Measurements from ENCODE around the gene EBI3. TPM values are rescaled to one million over a fixed set of nuclear protein-coding genes. Genes with fewer than 3 reads are reported as not detected.

Gene EBI3
- not detected in 2 replicates for total RNA-seq
- long read RNA-seq, result 0 reads

DNA sequence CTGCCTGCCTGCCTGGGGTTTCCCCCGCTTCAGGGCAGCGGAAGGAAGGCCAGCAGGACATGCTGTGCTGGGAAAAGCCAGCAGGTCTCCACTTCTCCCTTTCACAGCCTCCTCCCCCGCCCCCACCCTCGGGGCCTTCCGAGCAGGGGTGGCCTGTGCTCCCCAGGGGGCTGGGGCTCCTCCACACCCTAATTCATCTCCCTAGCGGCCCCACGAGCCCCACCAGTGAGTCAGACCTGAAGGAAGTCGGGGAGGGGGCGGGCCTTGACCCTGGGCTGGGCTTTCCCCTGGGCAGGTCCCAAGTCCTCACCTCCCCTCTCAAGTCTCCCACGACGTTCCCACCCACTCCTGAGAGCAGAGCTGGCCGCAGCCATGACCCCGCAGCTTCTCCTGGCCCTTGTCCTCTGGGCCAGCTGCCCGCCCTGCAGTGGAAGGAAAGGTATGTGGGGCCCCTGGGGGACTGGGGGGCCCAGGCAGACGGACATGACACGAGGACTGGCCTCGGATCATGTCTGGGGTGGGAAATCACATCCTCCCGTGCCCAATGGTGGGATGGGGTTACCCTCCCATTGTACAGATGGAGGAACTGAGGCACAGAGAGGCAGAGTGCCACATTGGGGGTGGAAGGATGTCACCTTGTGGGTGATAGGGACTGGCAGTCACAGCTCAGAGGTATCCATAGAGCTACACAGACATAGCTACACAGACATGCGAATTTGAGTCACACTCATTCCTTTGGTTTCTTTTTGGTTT is at the start of gene EBI3:
Gene EBI3, plus strand, starts transcription at position 345 of the 753 bp plus-strand sequence. Its CDS starts 28 bp downstream, at position 373.
- Mint-ChIP-seq H3K27ac (peak within 1 kb of the TSS; percentile 71), H3K4me1 (ENCODE audit: low read depth) (no peaks in the 10 kb centered on the region), H3K4me3 (ENCODE audit: low read depth) (no peak within 1 kb of the TSS), H3K36me3 (ENCODE audit: insufficient read depth) (no peaks in the 10 kb centered on the region), H3K27me3 (peaks cover 9% of the 10 kb centered on the region), H3K9me3 (ENCODE audit: low read depth) (no peaks in the 10 kb centered on the region)
- peak; percentile 26 for DNase-seq (ENCODE audit: low spot score, unreplicated experiment)
- TF ChIP-seq, protein P1, sequence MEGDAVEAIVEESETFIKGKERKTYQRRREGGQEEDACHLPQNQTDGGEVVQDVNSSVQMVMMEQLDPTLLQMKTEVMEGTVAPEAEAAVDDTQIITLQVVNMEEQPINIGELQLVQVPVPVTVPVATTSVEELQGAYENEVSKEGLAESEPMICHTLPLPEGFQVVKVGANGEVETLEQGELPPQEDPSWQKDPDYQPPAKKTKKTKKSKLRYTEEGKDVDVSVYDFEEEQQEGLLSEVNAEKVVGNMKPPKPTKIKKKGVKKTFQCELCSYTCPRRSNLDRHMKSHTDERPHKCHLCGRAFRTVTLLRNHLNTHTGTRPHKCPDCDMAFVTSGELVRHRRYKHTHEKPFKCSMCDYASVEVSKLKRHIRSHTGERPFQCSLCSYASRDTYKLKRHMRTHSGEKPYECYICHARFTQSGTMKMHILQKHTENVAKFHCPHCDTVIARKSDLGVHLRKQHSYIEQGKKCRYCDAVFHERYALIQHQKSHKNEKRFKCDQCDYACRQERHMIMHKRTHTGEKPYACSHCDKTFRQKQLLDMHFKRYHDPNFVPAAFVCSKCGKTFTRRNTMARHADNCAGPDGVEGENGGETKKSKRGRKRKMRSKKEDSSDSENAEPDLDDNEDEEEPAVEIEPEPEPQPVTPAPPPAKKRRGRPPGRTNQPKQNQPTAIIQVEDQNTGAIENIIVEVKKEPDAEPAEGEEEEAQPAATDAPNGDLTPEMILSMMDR (IDR thresholded peaks at IDR 0.05; ENCODE audit: unreplicated experiment), result no peak

DNA sequence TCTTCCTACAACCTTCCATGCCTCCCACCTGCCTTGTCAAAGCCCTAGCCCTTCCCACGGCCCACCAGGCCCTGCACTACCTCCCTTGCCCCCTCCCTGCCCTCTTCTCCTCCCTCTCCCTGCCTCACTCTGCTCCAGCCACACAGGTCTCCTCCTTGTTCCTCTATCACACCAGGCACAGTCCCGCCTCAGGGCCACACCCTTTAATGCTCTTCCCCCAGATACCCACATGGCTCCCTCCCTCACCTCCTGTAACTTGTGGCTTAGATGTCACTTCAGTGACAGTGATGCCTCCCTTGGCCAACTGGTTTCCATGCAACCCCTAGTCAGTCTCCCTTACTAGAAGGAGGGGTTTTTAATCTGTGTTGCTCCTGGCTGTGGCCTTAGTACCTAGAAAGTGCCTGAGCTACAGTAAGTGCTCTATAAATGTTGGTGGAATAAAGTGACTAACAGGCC is 48.2 kb upstream of the EBI3 start:
- H3K4me3 Mint-ChIP-seq (ENCODE audit: low read depth), result peak overlapping the region; percentile 63
- TF ChIP-seq, protein P1 (IDR thresholded peaks at IDR 0.05; ENCODE audit: unreplicated experiment), result no peak
- H3K27ac Mint-ChIP-seq, result peak overlapping the region; percentile 79

DNA sequence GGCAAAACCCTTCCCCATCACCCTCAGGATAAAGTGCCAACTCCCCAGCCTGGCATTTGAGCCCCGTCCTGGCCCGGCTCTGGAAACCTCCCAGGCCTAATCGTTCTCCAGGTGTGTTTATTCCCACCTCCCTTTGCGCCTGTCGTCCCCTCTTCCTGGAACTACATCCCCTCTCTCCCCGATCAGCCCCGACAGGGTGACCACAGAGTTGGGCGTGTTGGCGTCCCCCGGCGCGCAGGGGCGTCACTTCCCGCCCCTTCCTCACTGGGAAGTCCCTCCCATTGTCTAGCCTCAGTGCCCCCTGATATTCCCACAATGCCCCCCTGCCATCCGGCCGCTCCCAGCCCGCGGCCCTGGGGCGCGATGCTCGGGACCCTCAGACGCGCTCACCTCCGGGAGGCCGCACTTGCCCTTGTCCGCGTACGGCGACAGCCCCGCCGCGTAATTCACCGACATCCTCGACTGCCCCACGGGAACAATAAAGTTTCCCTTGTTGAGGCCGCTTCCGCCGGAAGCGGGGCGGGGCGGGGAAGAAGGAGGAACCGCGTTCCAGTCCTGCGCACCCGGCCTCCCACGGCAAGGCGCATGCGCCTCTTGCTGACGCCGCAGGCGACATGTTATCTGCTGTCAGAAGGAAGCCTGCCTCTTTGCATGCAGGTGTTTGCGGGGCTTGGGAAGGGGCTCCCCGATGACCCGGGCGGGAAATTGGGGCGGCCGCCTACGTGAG is 47.1 kb upstream of the EBI3 start, which contains the start of the genes ANKRD24 and SIRT6:
Gene ANKRD24, plus strand, starts transcription at position 606 of the 727 bp plus-strand sequence. CDS start 3,737 bp downstream, outside the sequence.
Gene SIRT6, minus strand, starts transcription at position 480 of the 727 bp plus-strand sequence. Its CDS starts 24 bp downstream, at position 456.
- Mint-ChIP-seq H3K4me3 (ENCODE audit: low read depth) (peak within 1 kb of the TSS; percentile 97), H3K27me3 (peaks cover 3% of the 10 kb centered on the region), H3K4me1 (ENCODE audit: low read depth) (peaks cover 11% of the 10 kb centered on the region), H3K27ac (peak within 1 kb of the TSS; percentile 98), H3K36me3 (ENCODE audit: insufficient read depth) (peaks cover 7% of the 10 kb centered on the region), H3K9me3 (ENCODE audit: low read depth) (no peaks in the 10 kb centered on the region)
- TF ChIP-seq, protein P1 (IDR thresholded peaks at IDR 0.05; ENCODE audit: unreplicated experiment), result no peak
- DNase-seq (ENCODE audit: low spot score, unreplicated experiment), result peak; percentile 88

More for the DNA sequence above, 48.2 kb upstream of the EBI3 start:
- Mint-ChIP-seq H3K36me3 (ENCODE audit: insufficient read depth) (peaks cover 8% of the 10 kb centered on the region), H3K9me3 (ENCODE audit: low read depth) (no peaks in the 10 kb centered on the region), H3K4me1 (ENCODE audit: low read depth) (peaks cover 11% of the 10 kb centered on the region), H3K27me3 (no peaks in the 10 kb centered on the region)
- no peak for DNase-seq (ENCODE audit: low spot score, unreplicated experiment)

DNA sequence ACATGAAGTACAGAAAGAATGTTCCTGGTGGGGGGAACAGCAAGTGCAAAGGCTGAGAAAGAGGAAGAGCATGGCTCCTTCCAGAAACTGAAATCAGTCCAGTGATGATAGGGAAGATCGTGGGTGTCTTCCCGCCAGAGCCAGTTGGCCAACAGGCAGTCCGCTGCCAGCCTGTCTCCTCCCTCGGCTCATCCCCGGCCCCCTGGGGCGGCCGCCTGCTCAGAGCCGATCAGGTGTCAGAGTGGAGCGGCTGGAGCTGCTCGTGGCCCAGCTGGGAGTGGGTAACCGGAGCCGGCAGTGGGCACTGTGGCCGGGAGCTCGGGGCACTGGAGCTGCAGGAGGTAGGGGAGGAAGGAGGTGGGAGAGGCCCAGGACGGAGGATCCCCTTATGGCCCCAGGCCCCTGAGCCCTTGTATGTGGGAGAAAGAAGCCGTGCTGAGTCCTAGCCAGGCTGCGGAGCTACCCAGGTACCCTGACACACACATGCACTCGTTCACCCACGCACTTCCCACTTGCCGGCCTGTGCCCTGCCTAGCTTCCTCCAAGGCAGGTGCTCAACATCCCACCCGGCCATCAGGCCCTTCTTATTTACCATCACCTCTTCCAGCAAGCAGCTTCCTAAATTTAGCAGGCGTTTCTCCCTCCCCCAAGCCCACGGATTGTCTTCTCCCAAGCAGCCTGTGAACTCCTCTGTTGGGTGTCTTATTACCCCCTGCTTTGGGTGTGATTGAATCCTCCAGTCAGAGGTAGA is 45.2 kb upstream of the EBI3 start:
- Mint-ChIP-seq H3K27ac (no peak overlapping the region), H3K27me3 (peaks cover 6% of the 10 kb centered on the region), H3K4me3 (ENCODE audit: low read depth) (peak overlapping the region; percentile 41), H3K9me3 (ENCODE audit: low read depth) (no peaks in the 10 kb centered on the region), H3K36me3 (ENCODE audit: insufficient read depth) (peaks cover 6% of the 10 kb centered on the region), H3K4me1 (ENCODE audit: low read depth) (peaks cover 11% of the 10 kb centered on the region)
- no peak for DNase-seq (ENCODE audit: low spot score, unreplicated experiment)
- TF ChIP-seq, protein P1 (IDR thresholded peaks at IDR 0.05; ENCODE audit: unreplicated experiment), result no peak
